GM12874 (cell line): Measurements from ENCODE around the gene FAHD2A.

Experiments
- TF ChIP-seq, protein P1 (sequence below): IDR thresholded peaks from 2 replicates; pipeline ENCODE4 v1.5.1; 2011; ENCODE audit warnings: low read depth, mild to moderate bottlenecking, control low read depth, low read length, moderate library complexity; ENCODE audit not compliant: insufficient read depth

FAHD2A gene

DNA sequence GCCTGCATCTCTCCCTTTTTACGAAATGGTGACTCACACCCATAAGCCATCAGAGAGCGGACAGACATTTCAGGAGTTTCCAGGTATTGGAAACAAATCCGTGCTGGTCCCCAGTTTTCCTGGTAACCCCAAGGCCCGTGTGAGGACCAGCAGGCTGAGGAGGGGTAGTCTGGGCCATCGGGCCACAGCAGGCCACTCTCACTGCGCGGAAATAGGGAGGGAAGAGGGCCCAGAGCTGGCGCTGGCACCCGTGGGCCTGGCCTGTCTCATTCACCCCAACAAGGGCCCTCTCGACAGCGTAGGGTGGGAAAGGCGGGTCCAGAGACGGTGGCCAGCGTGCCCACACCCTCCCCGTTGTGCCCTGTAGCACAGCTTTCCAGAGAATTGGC is 13.7 kb upstream of the FAHD2A start:
- TF ChIP-seq, protein P1, sequence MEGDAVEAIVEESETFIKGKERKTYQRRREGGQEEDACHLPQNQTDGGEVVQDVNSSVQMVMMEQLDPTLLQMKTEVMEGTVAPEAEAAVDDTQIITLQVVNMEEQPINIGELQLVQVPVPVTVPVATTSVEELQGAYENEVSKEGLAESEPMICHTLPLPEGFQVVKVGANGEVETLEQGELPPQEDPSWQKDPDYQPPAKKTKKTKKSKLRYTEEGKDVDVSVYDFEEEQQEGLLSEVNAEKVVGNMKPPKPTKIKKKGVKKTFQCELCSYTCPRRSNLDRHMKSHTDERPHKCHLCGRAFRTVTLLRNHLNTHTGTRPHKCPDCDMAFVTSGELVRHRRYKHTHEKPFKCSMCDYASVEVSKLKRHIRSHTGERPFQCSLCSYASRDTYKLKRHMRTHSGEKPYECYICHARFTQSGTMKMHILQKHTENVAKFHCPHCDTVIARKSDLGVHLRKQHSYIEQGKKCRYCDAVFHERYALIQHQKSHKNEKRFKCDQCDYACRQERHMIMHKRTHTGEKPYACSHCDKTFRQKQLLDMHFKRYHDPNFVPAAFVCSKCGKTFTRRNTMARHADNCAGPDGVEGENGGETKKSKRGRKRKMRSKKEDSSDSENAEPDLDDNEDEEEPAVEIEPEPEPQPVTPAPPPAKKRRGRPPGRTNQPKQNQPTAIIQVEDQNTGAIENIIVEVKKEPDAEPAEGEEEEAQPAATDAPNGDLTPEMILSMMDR = no peak

DNA sequence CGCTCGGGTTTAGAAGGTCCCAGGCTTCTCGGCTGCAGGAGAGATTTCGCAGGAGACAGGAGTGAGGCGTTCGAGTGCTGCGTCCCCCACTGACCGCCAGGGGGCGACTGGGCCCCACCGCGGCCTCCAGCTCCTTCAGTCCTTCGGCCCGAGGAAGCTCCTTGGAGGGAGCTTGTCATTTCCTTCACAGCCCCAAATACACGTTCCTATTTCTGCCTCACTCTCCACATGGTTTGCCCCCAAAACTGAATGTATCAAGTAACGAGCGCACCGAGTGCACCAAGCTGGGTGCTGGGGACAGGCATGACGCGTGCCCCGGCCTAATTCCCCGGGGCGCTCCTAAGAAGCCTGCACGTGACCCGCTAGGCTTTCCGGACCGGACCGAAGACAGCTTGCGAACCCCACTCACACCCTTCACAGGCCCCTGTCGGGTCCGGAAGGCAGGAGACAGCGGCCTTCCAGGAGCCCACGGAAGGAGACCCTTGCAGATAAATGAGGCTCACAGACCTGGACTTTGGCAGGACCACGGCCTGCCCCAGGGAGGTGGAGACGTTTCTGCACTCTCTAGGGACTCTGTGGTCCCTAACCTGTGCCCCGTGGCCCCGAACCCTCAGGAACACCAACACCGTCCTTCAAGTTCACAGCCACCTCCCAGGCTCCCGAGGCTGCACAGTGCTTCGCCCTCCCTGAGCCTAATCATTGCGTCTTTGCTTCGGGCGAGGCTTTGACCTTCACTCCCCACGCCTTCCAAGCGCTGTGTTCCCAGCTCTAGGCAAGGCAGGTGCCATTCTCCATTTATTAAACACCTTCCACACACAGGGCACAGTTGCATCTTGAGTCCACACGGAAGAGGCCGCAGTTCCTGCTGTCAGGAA is 13.0 kb upstream of the FAHD2A start:
- TF ChIP-seq, protein P1 = peak; percentile 99

DNA sequence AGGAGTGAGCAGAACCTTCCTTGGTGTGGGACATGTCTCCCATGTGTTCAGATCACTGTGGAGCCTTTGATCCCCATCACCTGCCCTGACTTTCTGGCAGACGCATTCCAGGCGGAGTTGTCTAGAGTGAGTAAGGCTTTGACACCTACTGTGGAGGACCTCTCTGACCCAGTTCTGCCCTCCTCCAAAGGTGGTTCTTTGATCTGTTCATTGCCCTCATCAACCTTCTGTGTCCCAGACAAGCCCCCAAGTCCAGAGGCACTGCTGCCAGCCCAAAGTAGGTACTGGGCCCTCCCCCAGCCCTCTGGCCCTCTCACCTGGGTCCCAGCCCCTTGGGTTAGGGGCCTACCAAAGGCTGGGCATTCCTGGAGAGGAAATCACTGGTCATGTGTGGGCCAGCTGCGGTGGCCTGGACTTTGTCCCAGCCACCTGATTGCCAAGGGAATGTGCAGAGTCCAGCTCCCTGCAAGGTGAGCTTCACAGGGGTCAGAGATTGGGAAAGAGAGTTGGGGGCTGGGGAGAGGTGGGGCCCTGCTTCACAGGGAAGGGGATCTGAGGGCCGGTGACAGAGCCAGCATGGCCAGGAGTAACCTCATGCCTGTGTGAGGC is 12.1 kb upstream of the FAHD2A start:
- TF ChIP-seq, protein P1 = no peak

DNA sequence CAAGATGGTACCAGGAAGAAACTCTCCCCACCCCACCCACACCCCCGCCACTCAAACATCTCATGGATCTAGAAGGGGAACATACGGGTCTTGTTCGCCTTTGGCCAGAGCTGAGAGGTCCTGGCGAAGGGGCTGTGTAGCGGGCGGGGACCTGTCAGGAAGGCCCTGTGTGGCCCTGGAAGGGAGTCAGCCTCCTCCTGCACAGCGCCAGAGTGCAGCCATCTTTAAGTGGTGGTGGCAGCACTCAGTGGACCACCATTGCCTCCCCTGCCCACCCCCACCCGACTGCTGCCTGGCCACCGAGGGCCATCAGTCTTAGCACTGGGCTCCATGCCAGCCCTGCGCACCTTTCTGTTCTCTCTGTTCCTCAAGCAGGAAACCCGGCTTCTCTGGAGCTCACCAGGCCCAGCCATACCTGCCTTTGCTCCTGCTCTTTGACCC is 11.6 kb upstream of the FAHD2A start:
- TF ChIP-seq, protein P1 = no peak

DNA sequence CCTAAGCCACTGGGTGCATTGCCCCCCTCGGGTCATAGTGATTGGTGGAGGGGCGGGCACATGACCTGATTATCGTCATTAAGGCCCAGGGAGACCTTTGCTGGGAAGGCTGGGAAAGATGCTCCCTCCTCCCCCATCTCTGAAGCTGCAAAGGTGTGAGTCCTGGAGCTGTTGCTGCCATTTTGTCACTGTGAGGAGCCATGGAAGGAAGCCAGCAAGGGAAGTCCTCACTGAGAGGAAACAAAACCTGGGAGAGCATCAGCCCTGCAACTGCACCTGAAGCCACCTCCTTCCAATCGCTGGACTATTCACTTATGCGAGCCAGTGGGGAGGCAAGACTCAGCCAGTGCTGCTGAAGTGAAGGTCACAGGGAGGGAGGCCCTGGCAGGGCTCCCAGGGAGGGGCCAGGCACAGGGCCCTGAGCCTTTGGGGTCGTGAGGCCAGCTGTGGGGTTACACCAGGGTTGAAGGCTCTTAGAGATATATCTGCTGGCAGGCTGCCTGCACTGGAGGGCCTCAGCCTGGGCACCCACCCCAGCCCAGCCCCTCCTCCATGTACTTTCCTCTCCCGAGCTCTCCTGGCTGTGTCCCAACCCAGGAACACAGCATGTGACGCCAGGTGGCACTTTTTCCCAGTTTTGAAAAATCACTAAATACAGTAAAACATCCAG is 10.7 kb upstream of the FAHD2A start:
- TF ChIP-seq, protein P1 = no peak

DNA sequence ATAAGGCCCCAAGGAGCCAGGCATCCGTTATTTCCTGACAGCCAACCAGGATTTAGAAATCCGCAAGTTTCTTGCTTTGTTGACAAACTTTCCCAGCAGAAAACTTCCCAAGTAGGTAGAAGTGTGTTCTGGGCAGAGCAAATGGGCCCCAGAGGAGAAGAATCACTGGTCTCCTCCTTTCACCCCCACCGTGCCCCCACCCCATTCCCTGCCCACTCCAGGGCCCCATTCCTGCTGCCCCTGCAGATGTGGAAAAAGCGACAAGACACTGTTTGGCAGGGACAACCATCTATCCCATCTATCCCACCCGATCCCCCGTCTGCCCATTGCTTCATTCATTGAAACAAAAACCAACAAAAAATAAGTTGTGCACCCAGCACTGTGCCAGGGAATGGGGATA is 10.2 kb upstream of the FAHD2A start:
- TF ChIP-seq, protein P1 = no peak
